Measurements from ENCODE around the gene DNM2. TPM values are rescaled to one million over a fixed set of nuclear protein-coding genes. Genes with fewer than 3 reads are reported as not detected.
A peak's percentile ranks its signal among the peaks of the same experiment; 100 is the strongest.

DNM2 gene
- total RNA-seq, 3 donors from 2014 or later: 318 to 602 (median 562) TPM

- no peak for ATAC-seq
- Histone ChIP-seq H3K9me3 (no peaks in the 10 kb centered on the region), H3K36me3 (ENCODE audit: low read depth) (peaks cover 10% of the 10 kb centered on the region), H3K4me1 (ENCODE audit: low read depth) (no peaks in the 10 kb centered on the region), H3K4me3 (no peak overlapping the region)
- intact Hi-C loops (cut with DNase I, micrococcal nuclease): no loop called here
- no peak for TF ChIP-seq CTCF (IDR thresholded peaks at IDR 0.05)
- DNase-seq: no peak
These were observed 101.5 kb downstream of the DNM2 start for GRCh38 chr19:10819124-10820060.

GRCh38 chr19:10820173-10820572 lies 102.3 kb downstream of the DNM2 start:
- DNase-seq (no peak), ATAC-seq (peak; percentile 17)
- intact Hi-C loops (cut with DNase I, micrococcal nuclease): no loop called here
- Histone ChIP-seq H3K4me3 (no peak overlapping the region), H3K9me3 (no peaks in the 10 kb centered on the region), H3K36me3 (ENCODE audit: low read depth) (peaks cover 16% of the 10 kb centered on the region), H3K4me1 (ENCODE audit: low read depth) (no peaks in the 10 kb centered on the region)
- TF ChIP-seq CTCF (IDR thresholded peaks at IDR 0.05): no peak

GRCh38 chr19:10823690-10824089 lies 105.8 kb downstream of the DNM2 start:
- Histone ChIP-seq H3K4me3 (no peak overlapping the region), H3K9me3 (no peaks in the 10 kb centered on the region), H3K36me3 (ENCODE audit: low read depth) (peaks cover 29% of the 10 kb centered on the region), H3K4me1 (ENCODE audit: low read depth) (no peaks in the 10 kb centered on the region)
- DNase-seq: peak in 1 of 3 donors; percentile 50
- no peak for TF ChIP-seq CTCF (IDR thresholded peaks at IDR 0.05)
- intact Hi-C loops (cut with DNase I, micrococcal nuclease): no loop called here
- no peak for ATAC-seq

- ATAC-seq: no peak
- DNase-seq: peak in 1 of 3 donors; percentile 23
- no peaks in the 10 kb centered on the region for H3K9me3 ChIP-seq
- intact Hi-C loops (cut with DNase I, micrococcal nuclease): no loop called here
- H3K4me1 ChIP-seq (ENCODE audit: low read depth): no peaks in the 10 kb centered on the region
- no peak for TF ChIP-seq CTCF (IDR thresholded peaks at IDR 0.05)
- peaks cover 26% of the 10 kb centered on the region for H3K36me3 ChIP-seq (ENCODE audit: low read depth)
- no peak overlapping the region for H3K4me3 ChIP-seq
These were observed 108.4 kb downstream of the DNM2 start for GRCh38 chr19:10826231-10826630.

- DNase-seq: peak in 1 of 3 donors; percentile 1
- TF ChIP-seq CTCF (IDR thresholded peaks at IDR 0.05): no peak
- Histone ChIP-seq H3K4me1 (ENCODE audit: low read depth) (no peaks in the 10 kb centered on the region), H3K9me3 (no peaks in the 10 kb centered on the region), H3K36me3 (ENCODE audit: low read depth) (peaks cover 26% of the 10 kb centered on the region), H3K4me3 (no peak overlapping the region)
- no peak for ATAC-seq
- intact Hi-C loops (cut with DNase I, micrococcal nuclease): no loop called here
These were observed 109.0 kb downstream of the DNM2 start for GRCh38 chr19:10826846-10827245.

All from mucosa of descending colon (tissue), 3 donors.